Stimulated activated CD8-positive, alpha-beta memory T cell treated with anti-CD3 and anti-CD28 coated beads, Interleukin-12 subunit alpha, Interleukin-12 subunit beta, amount 100 ng/mL, for 1 hour (primary cell): Measurements from ENCODE around the gene SPOP.
"Not testable (repeated sequence)": the region's sequence is repeated elsewhere in the genome, so short reads cannot be mapped to it uniquely, and the experiment has no call there.

ENCODE experiments used
- DNase-seq: peaks from one replicate; pipeline ENCODE4 v3.0.0-alpha.2; 2020; ENCODE audit warnings: low read depth

Gene SPOP

DNA sequence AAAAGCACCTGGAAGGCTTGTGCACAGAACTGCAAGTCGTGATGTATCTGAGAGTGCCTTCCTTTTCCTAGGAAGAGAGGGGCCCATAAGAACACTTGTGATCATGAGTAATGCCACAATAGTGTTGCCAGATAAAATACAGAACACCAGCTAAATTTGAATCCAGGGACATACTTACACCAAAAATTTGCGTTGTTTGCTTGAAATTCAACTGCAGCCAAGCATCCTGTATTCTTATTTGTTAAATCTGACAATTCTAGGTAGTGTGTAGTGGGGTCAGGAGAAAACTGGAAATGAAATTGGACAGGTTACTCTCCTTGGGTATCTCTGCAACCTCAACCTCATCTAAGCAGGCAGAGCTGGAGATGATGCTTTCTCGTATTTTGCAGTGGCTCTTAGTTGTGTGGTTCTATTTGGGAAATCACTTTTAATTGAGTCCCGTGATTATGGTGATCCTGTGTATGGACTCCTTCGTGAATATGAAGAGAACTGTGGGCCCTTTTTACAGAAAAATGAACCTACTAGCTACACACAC lies 17.9 kb upstream of the SPOP start:
- DNase-seq: no peak

DNA sequence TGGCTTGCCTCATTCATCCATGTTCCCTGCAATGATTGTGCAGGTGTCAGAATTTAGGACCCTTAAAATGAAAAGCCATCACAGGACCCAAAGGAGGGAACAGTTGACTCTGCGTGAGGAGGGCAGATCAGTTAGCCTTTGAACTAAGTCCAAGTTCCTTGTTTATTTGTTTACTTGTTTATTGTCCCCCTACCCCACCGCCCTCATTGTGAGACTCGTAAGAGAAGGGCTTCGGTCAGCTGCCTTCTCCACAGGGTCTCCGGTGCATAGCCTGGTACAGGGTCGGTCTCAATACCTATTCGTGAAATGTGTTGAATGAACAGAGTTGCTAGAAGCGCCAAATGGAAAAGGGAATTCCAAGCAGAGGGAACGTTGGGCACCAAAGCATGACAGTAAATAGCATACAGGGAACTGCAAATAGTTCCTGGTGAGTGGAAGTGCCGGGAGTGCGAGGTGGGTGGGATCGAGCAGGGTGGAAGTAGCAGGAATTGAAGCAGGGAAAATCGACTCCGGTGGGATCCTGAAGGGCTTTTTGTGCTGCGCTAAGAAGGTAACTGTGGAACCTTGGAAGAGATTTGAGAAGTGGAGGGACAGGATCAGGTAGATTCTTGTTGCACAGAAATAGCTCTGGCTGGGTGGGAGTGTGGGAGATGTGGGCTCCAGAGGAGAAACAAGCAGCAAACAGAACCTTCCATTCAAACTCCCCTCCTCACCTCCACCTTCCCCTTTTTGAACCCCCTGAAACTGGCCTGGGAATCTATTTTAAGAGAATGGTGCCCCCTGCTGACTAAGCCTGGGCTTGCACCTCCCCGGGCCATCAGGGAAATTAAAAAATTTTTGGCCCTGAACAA lies 17.2 kb upstream of the SPOP start:
- peak; percentile 58 for DNase-seq

DNA sequence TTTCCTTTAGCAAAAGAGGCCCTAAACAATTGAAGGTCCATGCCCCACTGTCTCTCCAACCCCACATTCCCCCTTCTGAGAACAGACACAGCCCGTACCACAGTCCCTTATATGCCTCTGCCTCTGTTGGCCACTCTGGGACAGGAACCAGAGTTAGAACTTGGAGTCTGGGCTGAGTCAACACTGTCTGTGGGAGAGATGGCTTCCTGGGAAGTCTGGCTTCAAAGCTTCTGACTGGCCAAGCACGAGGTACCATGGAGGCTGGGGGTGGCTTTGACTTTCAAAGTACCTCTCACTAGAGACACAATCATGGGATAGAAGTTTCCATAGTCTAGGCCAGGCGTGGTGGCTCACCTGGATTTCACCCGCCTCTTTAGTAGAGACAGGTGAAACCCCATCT lies 14.9 kb upstream of the SPOP start:
- no peak for DNase-seq

DNA sequence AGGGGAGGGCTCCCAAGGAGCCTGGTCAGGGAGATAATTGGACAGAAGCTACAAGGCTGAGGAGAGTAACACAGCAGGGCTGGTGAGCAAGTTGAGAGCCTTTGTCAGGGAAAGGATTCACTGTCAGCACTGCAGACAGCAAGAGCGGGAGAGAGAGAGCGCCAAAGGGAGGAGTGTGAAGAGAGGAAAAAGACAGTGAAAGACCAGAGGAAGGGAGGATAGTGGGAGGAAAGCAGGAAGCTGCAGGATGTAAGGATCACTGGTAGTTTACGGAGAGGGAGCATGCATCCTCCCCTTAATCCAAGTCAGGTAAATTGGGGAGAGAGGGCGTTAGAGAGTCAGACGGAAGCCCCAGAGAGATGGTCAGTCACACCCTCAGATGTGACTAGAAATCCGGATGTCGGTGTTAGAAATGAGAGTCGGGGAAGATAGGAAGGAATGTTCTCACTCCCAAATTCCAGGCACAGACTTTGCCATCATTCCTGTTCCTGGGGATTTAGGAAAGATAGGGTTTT lies 13.8 kb upstream of the SPOP start:
- no peak for DNase-seq

DNA sequence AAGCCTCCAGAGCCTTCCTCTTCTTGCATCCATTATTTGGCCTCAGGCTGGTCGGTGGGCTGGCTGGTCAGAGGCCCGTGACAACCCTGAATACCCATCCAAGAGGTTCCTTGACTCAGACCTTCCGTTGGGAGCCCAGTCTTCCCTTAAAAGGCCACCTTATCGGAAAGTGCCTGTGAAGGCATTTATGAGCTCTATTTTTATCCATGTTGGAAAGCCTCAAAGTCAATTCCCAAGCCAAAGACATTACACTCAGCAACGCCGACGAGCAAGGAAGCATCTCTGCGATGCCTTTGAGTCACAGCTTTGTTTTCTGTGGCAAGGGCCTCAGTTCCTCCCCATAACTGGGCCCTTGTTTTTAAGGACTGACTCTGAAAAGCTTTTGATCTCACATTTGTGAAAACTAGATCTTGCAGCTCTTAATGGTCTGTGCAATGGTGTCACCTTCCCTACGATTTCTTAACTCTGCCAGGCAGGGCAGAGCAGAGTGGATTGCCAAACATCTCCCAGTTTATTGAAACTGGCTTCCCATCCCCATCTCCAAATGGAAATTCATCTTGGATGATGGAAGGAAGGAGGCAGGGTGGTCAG lies 13.3 kb upstream of the SPOP start:
- no peak for DNase-seq

DNA sequence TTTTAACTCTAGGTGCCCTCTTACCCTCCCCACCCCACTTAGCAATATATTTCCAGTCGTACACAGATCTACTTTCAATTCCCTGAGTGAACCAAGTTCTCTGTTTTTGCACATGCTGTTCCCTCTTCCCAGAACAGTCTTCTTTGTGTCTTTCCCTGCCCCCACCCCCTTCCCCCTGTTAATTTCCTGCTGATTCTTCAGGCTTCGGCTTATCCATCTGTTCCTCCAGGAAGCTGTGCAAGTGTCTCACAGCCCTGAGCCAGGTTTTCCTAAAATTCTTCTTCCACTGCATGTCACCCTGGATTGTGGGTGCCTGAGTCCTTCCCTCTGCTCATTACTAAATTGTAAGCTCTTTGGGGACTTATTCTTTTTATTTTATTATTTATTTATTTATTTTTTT lies 12.4 kb upstream of the SPOP start:
- no peak for DNase-seq

DNA sequence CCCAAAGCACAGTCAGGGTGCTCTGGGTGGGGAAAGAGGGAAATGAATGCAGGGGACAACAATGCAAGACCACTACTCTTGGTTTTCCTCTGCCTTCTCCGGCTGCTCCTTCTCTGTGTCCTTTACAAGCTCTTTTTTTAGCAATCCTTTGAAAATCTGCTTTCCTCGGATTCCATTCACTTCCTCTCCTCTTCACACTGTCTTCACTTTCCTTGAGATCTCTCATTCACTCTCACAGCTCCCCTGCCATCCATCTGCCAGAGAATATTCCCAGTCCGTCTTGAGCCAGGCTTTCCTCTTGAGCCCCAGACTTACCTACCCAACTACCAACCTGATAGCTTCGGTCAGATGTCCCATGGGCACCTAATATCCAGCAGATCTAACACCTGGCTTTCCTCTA lies 11.0 kb upstream of the SPOP start:
- no peak for DNase-seq

DNA sequence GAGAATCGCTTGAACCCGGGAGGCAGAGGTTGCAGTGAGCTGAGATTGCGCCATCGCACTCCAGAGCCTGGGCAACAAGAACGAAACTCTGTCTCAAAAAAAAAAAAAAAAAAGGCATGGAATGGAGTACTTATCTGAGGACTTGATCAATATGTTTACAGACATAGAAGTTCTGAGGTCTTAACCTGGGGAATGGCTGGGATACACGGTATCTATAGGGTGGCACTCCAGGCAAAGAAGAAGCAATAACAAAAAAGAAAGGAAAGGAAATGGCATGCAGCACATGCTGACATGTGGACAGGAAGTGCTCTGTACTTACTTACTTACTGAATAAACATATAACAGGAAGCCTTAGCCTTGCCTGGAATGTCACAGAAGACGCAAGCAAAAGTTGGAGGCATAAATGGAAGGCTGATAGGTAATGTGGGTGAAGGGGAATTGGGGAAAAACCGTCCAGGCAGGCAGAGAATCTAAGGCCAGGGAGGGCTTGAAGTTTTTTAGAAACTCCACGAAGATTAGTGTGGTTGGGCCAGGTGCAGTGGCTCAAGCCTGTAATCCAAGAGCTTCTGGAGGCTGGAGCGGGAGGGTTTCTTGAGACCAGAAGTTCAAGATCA lies 10.1 kb upstream of the SPOP start:
- DNase-seq: no peak

DNA sequence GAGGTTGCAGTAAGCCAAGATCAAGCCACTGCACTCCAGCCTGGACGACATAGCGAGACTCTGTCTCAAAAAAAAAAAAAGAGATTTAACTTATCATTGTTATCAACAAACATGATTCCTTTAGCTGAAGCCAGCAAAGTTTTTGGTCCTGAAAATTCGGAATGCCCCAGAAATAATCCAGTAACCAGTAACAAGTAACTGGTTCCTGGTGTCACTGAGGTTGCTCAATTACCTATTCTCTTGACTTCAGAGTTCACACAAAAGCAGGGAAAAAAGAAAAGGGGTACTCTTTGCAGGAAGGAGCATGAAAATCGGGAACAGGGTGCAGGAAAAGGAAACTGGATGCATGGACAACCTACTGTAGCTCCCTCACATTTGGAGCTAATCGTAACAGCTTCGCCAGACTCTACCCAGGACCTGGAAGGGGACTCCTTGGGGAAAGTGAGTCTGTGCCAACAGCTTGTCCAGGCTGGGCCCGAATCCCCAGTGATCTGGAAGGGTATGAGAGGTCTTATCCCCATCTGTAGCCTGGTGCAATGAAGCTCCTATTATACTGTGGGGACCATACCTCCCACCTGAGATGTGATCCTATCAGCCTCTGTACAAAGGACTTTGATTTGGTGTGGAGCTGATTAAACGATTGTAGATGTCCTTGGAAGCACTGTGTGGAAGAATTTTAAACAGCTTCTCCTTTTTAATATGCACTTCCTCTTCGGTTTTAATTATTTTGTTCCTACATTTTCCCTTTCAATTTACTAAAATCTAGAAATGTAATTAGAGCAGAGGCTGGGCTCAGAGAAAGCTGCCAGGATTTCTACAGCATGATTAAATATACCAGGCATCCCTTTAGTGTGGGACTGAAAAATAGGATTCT lies 3.4 kb upstream of the SPOP start:
- DNase-seq: no peak

DNA sequence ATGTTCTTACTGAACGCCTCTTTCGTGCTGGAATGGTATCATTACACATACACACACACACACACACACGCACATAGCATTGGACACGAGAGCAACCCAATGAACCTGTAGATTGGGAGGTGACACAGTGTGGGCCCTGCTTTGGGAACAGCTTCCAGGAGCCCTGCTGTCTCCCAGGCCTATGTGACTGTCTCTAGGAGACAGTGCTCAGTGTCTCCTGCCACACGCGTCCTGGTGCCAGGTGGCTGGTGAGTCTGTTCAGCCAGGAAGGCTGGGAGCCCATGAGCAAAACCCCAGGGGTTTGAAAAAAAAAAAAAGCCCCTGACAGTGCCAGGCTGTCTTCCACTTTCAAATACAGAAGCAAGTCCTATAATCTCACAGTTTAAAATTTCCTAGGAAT lies 2.4 kb upstream of the SPOP start:
- no peak for DNase-seq

DNA sequence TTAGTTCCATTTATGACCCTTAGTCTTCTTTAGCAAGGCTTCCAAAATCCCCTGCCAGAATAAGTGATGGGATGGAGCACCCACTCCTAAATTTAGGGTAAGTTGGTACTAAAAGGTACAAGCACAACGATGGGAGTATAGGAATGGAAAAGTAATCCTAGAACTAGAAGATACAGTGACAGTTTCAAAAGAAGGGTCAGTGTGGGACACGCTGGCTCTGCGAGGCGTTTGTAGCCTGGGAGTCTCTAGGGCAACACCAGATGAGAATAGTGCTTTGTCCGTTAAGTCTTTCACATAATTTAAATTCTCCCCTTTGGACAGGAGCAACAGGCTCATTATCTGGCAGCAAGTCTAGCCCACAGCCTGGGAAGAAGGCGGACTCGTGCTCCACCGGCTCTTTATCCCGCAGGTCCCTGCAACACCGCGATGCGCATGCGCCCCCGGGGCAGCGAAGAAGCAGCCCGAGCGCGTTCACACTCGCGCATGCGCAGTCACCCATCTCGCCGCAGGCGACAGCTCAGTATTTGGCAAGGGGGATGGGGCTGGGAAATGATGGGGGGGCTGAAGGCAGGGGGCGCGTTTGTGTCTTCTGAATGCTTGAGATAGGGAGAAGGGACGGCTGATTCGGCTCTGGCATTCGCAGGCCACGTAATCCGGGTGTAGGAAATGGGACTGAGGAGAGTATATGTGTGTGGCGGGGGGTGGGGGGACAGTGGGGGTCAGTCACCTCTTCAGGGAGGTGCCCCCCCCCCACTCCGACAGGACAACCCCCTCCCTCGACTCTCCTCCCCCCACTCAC lies 564 bp downstream of the SPOP start:
- DNase-seq: peak; percentile 96

DNA sequence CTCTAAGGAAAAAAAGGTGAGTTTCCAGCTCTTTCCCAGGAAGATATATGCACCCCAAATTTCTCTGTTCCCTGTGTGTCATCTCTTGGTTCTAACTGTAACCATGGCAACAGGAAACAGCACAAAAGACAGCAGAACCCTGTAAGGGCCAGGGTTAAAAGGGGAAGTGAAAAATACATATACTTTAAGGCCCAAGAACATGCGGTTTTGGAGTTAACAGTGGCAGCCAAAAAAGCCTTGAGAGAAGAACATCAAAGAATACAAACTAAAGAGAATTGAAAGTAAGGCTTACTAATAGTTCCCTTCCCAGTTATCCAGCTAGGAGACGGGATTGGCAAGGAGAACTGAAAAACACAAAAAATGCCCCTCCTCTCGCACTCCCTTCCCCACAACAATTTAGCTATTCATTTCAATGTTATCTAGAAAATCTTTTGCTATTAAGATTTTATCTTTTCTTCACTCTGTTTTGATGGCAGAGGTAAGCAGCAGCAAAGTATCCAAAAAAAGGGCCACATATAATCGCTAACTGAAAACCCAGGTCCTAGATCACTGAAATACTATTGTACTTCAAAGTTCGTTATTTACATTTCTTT lies 1.5 kb downstream of the SPOP start:
- DNase-seq: peak; percentile 8

DNA sequence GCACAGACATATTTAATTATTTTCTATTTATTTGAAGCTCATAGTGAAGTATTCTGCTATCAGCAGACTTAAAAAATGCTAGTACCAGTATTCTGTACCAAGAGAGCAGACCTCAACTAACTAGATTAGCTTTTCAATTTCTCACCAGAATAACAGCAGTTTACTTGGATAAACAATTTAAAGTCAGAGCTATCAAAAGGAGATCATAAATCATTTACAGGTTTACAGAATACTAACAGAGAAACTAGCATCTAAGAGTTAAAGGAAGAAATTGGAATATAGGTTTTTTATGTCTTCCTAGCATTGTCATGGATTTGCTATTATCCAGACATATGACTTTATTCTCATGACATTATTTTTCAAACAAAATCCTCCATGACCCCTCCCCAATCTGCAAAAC lies 3.4 kb downstream of the SPOP start:
- DNase-seq: no peak

DNA sequence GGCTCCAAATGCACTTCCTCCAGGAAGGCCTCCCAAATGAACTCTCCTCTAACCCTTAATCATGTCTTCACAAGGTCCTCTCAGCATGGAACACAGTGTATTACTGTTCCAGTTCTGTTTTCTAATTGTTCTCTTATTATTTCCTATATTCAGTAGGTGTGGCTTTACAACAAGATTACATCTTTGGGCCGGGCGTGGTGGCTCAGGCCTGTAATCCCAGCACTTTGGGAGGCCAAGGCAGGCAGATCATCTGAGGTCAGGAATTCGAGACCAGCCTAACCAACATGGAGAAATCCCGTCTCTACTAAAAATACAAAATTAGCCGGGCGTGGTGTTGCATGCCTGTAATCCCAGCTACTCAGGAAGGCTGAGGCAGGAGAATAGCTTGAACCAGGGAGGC lies 4.2 kb downstream of the SPOP start:
- DNase-seq: not testable (repeated sequence)

DNA sequence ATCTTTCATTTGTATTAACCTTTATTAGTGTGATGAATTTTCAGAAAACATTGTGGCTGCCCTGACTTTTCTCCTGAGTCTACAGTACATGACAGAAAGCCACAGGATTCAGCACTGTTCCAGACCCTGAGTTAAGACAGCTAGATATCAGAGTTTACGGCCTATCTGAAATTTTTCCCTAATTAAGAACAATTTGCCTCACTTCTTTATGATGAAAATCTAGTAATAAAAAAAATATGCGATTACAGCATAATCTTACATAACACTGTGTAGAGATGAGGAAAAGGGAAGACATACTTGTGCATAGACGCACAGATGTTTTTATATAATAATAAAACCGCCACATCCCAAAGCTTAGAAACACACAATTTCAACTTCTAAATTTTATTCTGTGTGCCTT lies 7.3 kb downstream of the SPOP start:
- no peak for DNase-seq

DNA sequence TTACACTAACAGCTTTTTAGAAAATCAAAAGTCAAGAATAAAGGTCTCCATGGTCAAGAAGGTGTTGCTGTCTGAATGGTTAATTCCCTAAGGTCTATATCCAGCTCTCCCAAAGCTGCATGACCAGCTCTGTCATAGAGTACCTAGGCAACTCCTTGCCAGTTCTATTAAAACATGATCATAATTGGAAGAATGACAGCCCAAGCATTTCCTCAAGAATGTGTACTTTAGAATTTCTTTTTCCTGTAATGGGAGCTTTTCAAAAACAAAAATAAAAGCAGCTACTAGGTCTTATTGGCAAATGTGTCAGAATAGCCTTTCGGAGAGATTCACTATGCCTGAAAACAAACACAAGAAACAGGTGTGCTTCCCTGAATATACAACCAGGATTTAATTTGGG lies 7.9 kb downstream of the SPOP start:
- DNase-seq: no peak

DNA sequence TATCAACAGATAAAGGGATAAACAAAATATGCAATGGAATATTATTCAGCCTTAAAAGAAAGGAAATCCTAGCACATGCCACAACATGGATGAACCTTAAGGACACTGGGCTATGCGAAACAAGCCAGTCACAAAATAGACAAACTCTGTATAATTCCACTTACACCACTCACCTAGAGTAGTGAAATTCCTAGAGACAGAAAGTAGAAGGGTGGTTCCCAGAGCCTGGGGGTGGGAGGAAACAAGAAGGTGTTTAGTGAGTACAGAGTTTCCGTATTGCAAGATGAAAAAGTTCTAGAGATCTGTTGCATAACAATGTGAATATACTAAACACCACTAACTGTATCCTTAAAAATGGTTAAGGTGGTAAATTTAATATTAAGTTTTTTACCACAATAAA lies 10.0 kb downstream of the SPOP start:
- DNase-seq: no peak

DNA sequence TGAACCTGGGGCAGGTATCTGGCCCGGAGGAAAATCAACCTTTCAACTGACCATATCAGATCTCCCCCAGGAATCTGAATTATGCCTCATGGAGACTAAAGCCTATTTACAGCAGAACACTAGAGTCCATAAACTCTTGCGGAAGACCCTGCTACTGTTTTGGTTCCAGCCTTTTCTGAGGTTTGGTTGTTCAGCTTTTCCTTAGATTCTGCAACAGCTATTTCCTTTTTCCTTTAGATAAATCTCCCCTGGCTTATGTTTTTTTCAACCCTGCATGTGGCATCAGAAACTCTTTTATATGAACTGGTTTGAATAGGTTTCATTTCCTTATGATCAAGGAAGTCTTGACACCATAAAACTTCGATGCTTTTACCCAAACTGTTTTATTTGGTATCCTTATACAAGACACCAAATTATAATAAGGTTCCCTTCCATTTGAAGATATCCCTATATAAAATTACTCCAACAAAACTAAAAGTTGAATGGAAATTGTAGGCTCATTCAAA lies 13.1 kb downstream of the SPOP start:
- DNase-seq: no peak

DNA sequence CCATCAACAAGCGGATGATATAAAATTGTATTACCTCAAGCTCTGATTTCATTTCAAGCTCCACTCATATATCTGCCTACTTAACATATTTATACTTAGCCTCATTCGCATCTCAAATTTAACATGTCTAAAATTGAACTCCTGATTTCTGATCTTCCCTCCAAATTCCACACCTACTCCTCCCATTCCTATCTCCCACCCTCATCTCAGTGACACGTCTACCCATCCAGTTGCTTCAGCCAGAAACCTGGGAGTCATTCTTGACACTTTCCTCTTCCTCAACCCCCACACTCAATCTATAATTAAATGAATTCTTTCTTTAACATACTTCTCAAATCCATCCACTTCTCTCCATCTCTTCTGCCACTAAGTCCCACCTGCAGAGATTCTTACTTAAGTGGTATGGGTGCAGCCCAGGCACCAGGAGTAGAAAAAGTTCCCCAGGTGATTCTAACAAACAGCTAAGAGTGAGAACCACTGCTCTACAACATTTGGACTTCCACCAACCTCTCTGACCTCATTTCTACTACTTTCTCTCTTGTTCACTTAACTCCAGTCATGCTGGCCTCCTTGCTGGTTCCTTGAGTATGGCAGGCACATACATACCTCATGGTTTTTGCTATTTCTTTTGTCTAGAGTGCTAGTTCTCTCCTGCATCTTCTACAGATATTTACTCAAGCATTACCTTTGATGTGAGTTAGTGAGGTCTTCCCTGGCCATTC lies 18.1 kb downstream of the SPOP start:
- no peak for DNase-seq

DNA sequence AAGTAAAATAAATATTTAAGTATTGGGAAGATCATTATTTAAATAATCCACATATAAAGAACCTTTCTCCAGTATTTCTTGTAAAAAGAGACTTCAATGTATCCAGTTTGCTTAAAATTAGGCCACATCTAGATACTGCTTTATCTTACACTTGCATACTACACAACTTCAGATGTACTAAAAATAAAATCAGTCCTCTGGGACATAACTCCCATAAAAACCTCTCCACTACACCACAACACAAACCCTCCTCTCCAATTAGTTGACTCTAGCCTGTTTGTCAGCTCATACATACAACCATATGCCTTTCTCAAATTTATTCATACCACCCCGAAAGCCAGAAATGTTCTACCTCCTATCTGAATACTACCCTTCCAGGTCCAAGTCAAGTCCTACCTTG lies 21.6 kb downstream of the SPOP start:
- no peak for DNase-seq
